Measurements from ENCODE around the gene ZNF695.

DNA sequence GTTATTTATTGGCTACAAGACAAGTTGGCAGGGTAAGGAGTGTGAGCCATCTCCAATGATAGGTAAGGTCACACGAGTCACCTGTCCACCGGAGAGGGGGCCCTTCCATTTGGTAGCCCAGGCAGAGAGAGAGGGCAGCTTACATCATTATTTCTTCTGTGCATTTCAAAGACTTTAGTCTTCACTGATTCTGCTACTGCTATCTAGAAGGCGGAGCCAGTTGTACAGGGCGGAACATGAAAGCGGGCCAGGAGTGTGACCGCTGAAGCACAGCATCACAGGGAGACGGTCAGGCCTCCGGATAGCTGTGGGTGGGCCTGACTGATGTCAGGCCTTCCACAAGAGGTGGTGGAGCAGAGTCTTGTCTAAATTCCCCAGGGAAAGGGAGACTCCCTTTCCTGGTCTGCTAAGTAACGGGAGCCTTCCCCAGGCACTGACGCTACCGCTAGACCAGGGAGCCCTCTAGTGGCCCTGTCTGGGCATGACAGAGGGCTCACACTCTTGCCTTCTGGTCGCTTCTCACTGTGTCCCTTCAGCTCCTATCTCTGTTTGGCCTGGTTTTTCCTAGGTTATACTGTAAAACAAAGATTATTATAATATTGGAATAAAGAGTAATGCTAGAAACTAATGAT is 36.7 kb downstream of the ZNF695 start:
- TF ChIP-seq CTCF (IDR thresholded peaks at IDR 0.05) (peak; percentile 27 to 86 (median 60)), POLR2A (IDR thresholded peaks at IDR 0.05) (no peak)
